ENCODE data around the gene LAMA2.

Gene LAMA2

DNA sequence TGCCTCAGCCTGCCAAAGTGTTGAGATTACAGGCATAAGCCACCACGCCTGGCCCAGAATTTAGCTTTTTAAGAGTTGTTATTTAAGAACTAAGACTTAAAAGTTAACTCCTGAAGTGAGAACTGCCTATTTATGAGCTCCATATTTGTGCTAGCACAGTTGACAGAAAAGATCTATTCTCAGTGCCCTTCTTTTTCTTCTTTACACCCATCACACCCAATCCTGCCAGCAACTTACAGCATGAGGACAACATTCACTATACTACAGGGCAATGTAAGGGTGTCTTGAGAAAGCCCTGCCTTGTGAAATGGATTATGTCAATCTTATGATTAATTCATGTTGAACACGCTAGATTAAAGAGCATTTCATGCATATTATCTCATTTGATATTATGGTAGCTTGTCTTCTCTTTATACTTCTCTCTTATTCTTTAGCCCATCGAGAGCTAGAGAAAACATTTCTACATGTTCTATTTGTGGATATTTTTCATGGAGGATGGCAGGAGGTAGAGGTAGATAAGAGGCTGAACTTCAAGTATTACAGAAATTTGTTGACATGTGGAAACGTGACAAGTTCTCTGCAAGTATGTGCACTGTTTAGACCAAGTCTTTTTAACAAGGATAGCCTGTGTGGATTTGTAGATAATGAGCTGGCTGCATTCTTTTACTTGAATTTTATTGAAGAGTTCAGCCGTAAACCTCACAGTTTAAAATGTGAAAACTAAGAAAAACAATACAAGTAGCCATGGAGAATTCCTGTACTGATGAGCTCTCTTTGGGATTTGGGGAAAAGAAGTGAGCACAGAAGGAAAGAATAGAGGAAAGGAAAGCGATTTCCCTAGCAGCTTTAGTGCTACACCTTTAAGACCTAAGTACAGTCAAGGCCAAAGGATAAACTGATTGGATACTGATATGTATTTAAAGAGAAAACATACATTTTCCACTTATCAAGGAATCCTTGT, 614.8 kb downstream of the LAMA2 start:
- no peak for DNase-seq

DNA sequence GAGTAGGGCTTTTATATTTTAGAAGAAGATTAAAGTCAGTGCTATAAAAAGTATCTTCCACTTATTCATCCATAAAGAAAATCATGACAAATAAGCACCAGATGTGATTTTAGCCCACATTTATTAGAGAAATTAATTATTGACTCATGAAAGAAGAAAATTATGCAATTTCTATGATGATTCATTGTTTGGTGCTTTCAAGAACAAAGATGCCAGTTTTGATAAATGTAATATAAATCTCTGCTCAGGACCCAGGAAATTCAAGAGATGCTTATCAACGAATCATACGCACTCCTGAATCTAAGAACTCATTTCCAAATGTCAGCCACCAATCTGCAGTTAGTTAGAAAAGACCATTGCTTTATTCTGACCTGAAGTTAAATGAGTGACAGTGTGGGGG, 615.6 kb downstream of the LAMA2 start:
- DNase-seq, result no peak

DNA sequence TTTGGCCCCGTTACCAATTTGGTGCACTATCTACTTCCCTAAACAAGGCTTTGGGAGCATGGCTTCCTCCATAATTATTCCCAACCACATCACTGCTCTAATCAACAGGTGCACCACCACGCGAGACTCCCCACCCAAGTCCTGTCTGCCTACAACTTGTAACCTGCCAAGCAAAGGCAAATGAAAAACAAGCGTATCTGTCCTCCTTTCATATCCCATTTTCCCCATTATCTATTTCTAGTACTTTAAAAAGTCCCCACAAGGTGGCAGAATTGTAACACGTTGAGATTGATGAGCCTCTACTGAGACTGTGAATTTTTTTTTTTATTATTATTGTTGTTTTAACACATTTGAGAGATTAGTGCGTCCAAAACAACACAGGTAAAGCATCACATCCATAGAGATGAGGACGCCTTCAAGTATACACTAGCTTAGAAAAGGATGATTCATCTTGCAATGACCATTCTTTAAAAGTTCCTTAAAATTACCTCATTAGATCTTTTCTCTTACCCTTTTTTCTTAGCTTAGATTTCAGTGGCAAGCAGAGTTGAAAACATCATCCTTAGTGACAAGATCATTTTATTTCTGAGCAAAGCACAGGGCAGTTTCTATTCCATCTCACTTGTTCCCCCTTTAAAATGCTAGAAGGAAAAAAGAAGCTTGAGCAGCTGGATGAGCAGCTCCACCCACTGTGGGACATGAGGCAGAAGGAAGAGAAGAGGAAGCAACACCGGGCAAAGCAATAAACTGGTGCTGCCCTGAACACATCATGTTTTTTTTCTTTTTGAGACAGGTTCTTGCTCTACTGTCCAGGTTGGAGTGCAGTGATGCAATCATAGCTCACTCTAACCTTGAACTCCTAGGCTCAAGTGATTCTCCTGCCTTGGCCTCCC, 616.3 kb downstream of the LAMA2 start:
- DNase-seq, result peak; percentile 65

DNA sequence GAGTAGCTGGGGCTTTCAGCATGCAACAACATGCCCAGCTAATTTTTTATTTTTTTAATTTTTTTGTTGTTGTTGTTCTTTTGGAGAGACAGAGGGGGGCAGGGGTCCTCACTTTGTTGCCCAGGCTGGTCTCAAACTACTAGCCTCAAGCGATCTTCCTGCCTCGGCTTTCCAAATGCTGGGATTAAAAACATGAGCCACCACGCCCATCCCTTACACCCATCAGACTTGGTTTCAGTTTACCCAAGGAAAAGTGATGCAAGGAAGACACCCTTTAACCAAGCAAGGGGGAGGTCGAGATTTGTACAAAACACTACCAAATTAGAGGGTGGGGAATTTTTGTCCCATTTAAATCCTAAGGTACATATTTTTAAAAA, 616.9 kb downstream of the LAMA2 start:
- no peak for DNase-seq

DNA sequence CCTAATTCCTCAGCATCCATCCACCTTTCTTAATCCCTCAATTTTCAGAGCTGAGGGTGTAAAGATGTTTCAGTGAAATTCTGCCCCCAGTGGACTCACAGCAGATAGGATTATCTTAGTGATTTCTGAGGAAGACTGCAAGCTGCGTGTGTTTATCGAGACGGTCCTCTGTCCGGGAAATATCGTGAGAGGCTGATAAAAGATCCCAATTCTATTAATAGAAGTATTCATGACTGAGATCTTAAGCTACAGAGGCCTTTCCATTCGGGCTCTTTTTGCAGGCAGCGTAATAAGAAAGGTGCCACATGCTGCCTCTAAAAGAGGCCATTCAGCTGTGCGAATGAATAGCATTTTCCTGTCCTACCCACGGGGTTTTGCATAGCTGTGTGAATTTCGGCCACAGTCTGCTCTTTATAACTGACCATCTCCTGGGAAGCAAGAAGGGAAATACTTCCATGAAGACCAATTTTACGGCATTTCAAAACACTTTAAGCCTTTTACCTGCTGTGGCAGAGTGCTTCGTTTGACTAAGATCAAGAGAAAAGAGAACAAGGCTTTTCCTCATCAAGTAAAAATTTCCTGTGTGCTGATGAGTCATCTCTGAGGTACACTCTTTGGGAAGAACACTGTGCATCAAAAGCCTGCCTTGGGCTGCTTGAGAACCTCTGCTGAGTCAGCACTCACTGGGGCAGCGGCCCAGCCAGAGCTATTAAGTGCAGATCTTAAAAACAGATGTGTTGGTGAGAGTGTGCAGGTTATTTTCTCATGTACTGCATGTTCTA, 618.2 kb downstream of the LAMA2 start:
- peak; percentile 87 for DNase-seq

DNA sequence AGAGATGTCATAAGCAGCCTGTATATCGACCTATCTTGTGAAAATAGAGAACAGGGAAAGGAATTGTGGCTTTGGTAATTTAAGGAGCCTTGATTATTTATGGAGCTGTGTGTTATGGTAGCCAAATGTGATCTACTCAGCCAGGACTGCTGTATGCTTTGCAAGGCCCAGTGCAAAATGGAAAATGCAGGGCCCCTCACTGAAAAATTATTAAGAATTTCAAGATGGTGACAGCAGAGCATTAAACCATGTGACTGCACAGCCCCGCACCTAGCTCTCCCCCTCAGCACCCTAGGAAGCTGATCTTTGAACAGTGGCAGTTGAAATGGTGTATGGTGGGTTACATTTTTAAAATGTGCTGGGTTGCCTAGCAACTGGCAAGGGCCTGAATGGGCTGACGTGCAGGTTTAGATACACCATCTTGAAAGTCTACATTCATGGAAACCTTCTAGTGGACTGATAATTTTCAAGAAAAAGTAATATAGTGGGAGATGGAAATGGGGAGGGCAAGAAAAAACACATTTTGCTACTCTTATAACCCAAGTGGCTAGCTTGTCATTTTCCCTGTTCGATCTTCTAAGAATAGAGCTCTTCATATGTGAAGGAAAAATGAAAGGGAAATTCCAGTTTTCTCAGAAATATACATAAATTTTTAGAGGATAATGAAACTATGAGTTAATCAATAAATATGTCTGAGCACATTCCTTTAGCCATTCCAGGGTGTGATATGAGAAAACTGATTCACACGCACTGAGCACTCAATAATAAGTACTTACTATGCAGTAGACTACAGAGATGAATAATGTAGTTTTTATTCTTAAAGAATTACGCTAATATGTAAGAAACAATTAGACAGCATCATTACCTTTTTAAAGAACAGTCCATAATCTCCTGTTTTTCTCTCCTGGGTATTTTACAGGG, 619.1 kb downstream of the LAMA2 start:
- peak; percentile 47 for DNase-seq

DNA sequence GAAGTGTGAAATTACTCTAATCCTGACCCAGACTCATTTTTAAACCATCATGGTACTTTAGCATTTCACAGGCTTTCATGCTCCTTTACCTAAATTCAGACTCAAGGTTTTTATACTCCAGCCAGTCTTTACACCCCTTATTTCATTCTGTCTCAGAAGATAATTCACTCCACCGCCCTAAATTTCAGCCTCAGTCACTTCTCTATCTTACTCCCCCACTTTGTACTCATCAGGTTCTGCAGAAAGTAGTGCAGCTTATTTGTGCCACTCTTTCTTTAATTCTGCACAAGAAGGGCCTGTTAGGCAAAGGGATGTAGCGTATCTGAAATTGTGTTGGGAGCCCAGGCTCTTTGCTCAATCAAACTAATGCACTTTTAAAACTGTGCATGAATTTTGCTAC, 621.5 kb downstream of the LAMA2 start:
- no peak for DNase-seq

DNA sequence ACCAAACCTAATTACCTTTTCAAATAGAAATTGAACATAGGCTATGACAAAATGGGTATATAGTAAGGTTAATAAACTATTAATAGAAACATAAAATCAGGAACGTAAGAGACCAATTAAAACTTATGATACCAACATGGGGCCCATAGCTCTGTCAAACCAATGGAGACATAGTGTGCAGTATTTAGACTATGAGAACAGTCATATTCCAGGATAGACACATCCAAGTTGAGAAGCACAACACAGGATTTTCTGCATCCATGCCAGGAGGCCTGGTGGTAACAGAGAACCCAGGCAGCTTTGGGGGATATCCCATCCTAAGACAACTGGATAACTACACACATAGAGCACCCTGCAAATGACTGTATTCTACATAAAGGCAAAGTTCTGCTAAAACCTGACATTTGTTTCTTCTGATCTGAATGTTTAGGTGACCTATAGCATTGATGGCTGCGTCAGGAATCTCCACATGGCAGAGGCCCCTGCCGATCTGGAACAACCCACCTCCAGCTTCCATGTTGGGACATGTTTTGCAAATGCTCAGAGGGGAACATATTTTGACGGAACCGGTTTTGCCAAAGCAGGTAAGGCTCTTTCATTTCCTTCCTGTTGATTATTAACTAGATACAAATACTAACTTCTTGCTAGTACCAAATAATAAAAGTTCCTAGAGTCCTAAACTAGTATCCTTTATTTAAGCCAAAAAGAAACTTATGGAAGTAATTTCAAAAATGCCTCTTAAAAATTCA, 624.3 kb downstream of the LAMA2 start:
- DNase-seq, result no peak

DNA sequence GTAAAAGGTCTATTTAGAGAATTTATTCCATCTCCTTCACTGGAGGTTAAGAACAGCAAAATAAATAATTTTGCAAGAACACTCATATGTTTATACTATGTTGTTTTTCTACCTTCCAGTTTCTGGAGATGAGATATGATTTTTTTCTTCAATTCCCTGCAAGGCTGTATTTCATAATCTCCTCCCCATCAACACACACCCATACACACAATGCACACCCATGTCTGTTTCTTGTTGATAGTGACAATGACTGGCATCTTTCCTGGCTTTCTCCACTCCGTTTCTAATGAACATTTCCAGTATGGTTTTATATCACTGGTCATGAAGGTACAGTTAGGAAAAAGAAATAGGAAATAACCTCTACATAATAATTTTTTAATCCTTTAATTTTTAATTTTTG, 624.9 kb downstream of the LAMA2 start:
- DNase-seq, result no peak

DNA sequence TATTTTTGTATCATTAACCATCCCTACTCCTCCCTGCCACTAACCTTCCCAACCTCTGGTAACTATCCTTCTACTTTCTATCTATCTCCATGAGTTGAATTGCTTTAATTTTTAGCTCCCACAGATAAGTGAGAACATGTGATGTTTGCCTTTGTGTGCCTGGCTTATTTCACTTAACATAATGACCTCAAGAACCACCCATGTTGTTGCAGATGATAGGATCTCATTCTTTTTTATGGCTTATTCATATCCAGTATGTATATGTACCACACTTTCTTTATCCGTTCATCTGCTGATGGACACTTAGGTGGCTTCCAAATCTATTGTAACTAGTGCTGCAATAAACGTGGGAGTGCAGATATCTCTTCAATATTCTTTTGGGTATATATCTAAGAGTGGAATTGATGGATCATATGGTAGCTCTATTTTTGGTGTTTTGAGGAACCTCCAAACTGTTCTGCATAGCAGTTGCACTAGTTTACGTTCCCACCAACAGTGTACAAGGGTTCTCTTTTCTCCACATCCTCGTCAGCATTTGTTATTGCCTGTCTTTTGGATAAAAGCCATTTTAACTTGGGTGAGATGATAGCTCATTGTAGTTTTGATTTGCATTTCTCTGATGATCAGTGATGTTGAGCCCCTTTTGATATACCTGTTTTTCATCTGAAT, 625.7 kb downstream of the LAMA2 start:
- DNase-seq, result no peak

DNA sequence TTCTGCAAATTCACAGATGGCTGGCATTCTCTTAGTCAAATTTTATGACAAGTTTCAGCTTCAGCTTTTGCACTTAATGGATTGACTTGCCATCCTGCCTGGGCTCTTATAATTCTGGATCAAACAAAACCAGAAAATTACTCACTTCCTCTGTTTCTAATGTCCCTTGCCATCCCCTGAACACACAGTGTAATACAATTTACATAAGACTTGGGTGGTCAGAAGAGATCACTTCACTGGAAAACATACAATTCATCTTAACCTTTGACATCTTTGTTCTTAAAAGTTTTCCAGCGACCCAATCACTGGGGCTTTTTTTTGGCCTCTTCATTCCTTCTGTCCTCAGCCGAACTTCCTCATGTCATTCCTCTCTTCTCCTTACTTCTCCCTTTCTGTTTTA, 628.0 kb downstream of the LAMA2 start:
- no peak for DNase-seq

DNA sequence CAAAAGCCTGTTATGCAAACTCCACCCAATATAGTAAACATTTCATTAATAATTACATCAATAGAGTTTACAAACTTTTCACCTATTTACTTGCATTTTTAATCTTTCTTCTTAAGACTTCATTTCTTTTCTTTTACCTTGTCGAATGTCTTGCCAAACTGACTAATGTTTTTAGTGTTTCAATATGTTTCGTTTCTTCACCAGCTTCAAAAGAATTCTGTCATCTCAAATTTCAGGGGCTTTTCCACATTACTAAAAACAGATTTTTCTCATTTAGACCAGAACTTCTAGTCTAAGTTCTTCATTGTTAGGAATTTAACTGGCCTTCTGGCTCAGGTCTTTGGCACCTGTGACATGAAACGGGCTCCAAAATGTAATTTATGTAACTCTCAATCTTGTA, 630.5 kb downstream of the LAMA2 start:
- peak; percentile 24 for DNase-seq

DNA sequence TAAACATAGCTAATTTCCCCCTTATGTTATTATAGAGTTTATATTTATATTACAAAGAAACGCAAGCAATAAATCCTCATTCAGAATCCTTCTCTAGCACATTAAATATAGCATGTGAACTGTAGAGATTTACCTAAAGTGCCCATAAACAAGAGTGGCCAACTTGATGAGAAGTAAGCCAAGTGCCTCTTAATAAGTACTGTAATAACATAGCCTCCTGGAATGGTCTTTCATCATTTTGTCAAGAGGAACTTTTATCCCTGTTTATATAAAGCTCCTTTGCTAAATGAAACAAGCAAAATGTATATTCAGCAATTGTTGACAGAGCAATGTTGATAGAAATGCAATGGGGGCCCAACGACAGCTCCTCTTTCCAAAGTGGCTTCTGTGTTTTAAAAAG, 632.1 kb downstream of the LAMA2 start:
- DNase-seq, result no peak

DNA sequence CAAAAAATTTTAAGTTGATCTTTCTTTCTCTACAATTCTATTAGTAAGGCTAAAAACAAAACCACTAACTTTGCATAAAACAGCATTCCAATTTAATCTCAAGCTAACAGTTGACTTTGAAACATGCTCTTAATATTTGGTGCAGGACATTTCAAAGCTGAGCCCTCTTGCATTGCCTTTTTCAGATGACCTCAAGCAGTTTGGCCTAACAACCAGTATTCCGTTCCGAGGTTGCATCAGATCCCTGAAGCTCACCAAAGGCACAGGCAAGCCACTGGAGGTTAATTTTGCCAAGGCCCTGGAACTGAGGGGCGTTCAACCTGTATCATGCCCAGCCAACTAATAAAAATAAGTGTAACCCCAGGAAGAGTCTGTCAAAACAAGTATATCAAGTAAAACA, 633.1 kb downstream of the LAMA2 start:
- no peak for DNase-seq

DNA sequence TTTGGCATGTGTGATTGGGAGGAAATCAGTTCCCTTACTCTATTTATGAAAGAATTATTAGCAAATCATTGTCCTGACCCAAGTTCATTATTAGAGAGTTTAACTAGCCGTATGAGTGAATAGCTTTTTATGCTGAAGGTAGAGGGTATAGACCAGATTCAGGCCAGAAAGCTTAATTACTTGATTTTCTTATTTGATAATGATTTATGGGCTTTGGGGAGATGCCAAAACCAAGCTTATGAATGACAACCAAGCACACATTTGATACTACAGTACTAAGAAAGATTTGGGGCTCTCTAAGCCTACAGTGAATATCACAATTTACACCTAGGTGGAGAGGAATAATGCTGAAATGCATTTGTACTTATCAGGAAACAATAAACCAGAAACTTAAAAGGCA, 633.8 kb downstream of the LAMA2 start:
- no peak for DNase-seq

DNA sequence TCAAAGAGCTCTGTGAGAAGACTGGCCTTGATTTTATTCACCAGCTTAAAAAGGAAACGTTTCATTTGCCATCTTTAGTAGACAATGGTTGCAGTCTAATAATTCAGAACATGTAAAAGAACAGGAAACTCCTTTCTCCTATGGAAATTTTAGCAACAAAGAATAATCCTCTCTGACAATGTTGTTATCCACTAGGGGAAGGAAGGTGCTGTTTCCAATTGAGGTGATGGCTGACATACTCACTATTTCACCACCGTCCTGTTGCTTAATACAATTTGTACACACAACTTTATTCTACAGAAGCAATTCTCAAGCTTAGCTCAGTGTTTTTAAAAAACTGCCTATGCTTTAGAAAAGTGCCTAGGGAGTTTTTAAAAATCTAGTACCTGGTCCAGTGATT, 634.4 kb downstream of the LAMA2 start:
- no peak for DNase-seq

DNA sequence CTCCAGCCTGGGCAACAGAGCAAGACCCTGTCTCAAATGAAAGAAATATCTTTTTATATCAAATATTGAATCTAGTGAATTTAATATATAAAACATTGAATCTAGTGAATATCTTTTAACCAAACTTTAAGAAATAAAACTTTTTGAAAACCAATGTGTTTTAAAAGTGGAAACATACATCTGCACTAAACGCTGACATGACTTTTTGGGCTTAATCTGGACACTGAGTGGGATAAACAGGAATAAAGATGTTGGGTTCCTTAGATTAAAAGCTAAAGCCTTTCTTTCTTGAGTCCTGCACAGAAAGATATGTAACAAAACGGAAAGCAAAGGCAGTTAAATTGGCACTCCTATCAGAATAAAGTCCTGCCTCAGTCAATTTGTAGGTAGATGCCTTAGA, 636.8 kb downstream of the LAMA2 start:
- no peak for DNase-seq

DNA sequence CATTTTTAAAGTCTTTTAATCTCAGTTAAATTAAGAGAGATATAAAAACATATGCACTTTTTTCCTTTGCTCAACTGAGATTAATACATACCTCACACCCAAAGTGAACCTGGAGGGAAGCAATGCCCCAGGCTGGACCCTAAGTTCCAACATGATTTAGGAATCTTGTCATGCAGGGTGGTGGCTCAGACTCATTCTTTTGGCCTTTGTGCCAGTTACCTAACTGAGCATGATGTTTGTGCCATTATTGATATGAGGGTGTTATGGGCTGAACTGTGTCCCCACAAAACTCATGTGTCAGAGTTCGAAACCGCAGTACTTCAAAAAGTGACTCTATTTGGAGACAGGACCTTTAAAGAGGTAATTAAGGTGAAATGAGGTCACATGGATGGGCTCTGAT, 639.0 kb downstream of the LAMA2 start:
- no peak for DNase-seq

DNA sequence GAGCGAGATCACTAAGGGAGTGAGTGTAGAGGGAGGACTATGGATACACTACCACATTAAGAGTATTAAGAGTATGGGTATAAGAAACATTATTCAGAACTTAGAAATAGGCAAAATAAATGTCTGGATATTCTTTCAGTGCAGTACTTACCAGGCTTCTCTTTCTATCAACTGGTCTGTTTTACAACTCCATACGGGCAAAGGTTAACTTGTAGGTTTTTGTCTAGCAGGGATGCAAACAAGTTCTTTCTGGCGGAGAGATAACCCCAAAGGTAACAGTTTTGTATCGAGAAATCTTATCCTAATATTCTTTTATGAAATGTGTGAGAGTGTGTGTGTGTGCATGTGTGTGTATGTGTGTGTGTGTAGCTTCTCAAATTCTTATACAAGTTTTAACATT, 640.9 kb downstream of the LAMA2 start:
- no peak for DNase-seq

DNA sequence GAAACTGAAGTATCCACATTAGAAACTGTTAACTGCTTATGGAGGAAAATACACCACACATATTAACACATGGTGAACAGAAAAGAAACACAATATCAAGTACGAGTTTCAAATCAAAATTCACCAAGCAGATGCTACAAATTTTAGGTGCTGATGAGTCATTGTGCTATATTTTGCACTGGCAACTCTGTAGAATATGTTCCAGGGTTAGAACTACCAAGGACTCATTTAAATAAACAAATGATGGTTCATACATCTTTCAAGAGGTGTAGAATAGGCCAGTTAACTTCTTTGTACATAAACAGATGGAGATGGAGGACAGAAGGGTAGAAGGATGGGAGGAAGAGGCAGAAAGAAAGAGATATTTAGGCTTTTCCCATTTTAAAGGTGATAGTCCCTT, 642.1 kb downstream of the LAMA2 start:
- peak; percentile 26 for DNase-seq
